HG02623 (cell line): ENCODE data around the gene NPLOC4.

Source experiments
- ATAC-seq: cut with Tn5 transposase; IDR thresholded peaks from one replicate; pipeline ENCODE4 v1.9.1; 2021; ENCODE audit warnings: moderate library complexity; ENCODE audit not compliant: unreplicated experiment

The NPLOC4 gene

DNA sequence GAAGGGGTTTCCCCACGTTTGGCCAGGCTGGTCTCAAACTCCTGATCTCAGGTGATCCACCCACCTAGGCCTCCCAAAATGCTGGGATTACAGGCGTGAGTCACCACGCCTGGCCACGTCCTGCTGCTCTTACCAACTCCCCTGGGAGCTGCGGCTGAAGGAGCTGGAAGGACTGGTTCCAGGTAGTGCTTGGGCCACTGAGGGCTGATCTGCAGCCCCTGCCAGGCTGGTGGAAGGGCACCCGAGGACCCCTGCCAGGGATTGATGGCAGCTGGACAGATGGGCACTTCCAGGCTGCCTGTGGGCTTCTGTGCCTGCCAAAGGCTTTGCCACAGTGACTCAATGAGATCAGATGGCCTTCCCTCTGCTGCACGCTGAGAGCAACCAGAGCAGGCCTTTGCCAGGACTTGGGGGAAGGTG, 27.1 kb upstream of the NPLOC4 start:
- ATAC-seq, result no peak

- ATAC-seq, result no peak
These were observed 25.1 kb upstream of the NPLOC4 start for GRCh38 chr17:81662002-81662401.

- no peak for ATAC-seq
These were observed 23.5 kb upstream of the NPLOC4 start for GRCh38 chr17:81660441-81660840.

GRCh38 chr17:81659038-81659437, 22.1 kb upstream of the NPLOC4 start:
- ATAC-seq, result no peak

DNA sequence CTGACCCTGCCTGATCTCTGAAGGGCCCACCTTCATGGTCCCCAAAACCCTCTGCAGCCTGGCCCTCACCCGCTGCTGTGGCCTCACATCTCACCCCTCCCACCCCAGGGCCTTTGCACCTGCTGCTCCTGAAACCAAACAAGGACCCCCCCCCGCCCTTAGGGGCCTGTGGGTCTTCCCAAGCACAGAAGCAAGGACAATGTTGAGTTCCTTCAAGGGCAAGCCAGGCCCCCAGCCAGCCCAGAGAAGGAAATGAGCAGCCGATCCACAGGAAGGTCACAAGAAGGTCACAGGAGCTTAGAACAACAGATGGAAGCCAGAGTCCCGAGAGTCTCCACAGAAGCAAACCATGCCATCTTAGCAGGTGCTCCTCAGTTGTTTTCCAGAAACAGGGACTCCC, 19.9 kb upstream of the NPLOC4 start:
- ATAC-seq, result no peak

DNA sequence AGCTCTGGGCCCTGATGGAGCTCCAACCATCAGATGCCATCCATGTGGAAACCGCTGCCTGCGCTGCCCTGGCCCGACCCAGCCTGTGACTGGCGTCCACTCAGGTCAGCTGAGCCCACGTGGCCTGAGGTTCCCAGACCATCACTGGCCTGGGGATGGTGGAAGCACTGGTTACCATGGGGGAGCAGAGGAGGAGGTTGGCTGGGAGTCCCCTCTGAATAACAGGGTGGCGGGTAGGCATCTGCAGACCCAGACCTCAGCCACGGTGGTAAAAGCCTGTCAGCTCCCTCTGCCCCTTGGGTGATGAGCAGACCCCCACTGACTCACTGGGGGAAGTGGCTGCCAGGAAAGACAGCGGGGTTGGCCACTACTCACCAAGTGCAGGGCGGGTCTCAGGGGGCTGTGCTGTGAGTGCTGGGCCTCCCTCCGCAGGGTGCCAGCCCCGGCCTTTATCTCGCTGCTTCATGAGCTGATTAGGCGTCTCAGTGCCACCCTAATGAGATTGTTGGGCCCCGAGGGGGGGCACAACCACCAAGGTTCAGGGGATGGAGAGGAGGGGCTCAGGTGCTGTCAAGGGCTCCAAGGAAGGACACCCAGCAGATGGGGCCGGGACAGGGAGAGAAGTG, 19.3 kb upstream of the NPLOC4 start, which contains the start of gene PDE6G:
TSS of gene PDE6G (minus strand) at position 425 of the 626 bp plus-strand sequence. CDS start 3,237 bp downstream, outside the sequence.
- no peak for ATAC-seq

GRCh38 chr17:81655378-81656117, 18.6 kb upstream of the NPLOC4 start:
- ATAC-seq, result no peak

- ATAC-seq, result no peak
These were observed 16.2 kb upstream of the NPLOC4 start for GRCh38 chr17:81652906-81653771.

- ATAC-seq, result no peak
These were observed 14.8 kb upstream of the NPLOC4 start for GRCh38 chr17:81651692-81652091.

DNA sequence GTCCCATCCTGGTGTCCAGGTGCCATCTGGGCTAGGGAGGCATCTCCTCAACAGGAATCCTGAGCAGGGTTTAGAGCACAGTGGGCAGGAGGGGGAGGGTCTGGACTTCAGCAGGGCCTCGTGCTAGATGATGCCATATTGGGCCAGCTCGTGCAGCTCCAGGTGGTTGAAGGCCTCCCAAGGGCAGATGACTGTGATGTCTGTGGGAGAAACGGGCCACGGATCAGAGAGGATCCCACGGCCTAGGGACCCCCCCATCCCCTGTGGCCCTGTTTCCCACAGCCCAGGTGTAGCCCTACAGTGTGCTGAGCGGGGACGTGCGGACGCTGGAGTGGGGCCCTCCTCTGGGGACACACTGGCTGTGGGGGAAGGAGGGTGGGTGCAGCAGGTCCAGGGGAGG, 14.0 kb upstream of the NPLOC4 start:
- no peak for ATAC-seq

DNA sequence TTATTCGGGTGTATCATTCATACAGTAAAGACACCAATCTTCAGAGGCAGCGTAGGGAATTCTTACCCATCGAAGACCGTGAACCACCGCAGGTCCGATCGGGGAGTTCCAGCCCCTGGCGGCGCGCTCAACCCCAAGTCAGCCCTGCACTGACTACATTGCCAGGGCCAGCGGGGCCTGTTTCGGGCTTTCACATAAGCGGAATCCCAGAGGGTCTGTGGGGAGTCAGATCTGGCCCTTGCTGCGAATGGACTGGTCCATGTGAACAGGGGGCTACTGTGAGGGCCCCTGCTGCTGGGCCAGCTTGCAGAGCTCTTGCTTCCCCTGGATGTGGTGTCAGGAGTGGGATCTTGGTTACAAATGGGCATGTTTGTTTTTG, 11.8 kb upstream of the NPLOC4 start:
- ATAC-seq, result no peak

DNA sequence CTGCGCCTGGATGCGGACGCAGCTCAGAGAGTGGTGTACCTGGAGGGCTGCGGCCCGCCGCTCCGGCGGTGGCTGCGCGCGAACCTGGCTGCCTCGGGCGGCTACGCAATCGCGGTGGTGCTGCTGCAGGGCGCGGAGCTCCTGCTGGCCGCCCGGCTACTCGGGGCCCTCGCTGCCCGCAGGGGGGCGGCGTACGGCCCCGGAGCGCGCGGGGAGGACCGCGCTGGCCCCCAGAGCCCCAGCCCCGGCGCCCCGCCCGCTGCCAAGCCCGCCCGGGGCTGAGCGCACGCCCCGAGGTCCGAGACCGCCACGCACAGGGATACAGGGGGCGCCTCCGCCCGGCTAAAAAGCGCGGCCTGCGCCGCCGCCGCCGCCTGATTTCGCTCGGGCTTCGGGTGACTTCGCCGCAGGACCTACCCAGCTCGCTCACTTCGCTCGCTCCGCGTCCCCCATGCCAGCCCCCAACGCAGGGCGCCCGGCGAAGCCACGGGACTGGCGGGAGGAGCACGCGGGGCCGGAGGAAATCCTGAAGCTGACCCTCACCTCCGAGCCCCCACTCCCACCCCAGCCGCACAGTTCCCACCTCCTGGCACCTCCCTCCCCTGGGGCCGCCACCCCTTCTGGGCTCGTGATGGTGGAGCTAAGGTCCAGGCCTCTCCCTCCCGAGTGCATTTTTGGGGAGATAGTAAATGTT, 11.2 kb upstream of the NPLOC4 start:
- no peak for ATAC-seq

- no peak for ATAC-seq
These were observed 10.7 kb upstream of the NPLOC4 start for GRCh38 chr17:81647640-81648012.

- no peak for ATAC-seq
These were observed 10.1 kb upstream of the NPLOC4 start for GRCh38 chr17:81646869-81647600.

DNA sequence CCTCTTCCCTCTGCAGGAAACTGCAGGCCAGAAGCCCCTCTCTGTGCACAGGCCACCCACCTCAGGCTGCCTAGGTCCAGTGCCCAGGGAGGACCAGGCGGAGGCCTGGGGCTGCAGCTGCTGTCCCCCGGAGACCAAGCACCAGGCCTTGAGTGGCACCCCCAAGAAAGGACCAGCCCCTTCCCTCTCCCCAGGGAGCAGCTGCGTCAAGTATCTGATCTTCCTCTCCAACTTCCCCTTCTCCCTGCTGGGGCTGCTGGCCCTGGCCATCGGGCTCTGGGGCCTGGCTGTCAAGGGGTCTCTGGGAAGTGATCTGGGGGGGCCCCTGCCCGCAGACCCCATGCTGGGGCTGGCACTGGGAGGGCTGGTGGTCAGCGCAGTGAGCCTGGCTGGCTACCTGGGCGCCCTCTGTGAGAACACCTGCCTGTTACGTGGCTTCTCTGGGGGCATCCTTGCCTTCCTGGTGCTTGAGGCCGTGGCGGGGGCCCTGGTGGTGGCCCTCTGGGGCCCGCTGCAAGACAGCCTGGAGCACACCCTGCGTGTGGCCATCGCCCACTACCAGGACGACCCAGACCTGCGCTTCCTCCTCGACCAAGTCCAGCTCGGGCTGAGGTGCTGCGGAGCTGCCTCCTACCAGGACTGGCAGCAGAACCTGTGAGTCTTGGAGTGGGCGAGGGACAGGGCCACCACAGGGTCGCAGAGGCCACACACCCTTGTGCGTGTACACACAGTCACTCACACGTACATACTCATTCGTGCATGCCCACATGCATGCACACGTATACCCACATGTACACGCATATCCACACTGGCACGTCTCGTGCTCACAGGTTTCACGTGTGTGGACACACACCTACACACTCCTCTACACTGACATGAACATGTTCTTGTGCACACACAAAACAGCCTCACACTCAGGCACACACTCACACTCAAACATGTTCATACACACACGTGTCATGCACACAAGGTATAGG, 8.4 kb upstream of the NPLOC4 start:
- no peak for ATAC-seq

DNA sequence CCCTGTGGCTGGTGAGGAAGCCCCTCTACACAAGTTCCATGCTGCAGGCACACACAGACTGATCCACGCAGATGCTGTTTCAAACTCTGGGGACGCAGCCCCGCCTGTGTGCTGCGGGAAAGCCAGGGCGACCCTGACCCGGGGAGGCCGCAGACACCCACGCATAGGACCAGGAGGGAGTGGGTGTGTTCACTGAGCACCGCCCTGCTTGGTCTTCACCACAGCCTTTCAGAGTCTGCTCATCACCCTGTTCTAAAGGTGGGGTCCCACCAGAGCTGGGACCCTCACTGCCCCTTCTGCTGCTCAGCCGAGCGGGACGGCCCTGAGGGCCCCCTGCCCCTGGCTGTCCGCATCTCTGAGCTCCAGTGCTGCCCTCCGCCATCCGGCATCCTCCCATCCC, 7.6 kb upstream of the NPLOC4 start:
- ATAC-seq, result no peak

GRCh38 chr17:81641825-81642489, 5.0 kb upstream of the NPLOC4 start:
- no peak for ATAC-seq

DNA sequence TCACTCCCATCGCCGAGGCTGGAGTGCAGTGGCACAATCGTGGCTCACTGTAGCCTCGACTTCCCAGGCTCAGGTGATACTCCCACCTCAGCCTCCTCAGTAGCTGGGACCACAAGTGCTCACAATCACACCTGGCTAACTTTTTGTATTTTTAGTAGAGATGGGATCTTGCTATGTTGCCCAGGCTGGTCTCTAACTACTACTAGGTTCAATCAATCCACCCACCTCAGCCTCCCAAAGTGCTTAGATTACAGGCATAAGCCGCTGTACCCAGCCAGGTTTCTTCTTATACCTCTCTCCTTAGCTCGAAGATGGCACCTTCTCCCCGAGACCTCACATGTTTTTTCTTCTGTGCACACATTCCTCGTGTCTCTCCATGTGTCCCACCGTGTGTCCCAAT, 3.1 kb upstream of the NPLOC4 start:
- ATAC-seq, result no peak

DNA sequence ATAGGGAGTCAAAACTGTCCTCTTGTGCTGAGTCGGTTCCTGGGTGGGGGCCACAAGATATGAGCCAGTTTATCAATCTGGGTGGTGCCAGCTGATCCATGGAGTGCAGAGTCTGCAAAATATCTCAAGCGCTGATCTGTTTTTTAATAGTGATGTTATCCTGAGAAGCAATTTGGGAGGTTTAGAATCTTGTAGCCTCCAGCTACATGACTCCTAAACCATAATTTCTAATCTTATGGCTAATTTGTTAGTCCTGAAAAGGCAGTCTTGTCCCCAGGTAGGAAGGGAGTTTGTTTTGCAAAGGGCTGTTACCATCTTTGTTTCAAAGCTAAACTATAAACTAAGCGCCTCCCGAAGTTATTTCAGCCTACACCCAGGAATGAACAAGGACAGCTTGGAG, 1.8 kb upstream of the NPLOC4 start:
- ATAC-seq, result no peak
